HG03064 (cell line): ENCODE data around the gene DCAF8.
"Not testable (repeated sequence)": the region's sequence is repeated elsewhere in the genome, so short reads cannot be mapped to it uniquely, and the experiment has no call there.

Experiments
- ATAC-seq: cut with Tn5 transposase; IDR thresholded peaks from one replicate; pipeline ENCODE4 v1.9.1; 2021; ENCODE audit warnings: low read depth; ENCODE audit not compliant: unreplicated experiment

Gene DCAF8

DNA sequence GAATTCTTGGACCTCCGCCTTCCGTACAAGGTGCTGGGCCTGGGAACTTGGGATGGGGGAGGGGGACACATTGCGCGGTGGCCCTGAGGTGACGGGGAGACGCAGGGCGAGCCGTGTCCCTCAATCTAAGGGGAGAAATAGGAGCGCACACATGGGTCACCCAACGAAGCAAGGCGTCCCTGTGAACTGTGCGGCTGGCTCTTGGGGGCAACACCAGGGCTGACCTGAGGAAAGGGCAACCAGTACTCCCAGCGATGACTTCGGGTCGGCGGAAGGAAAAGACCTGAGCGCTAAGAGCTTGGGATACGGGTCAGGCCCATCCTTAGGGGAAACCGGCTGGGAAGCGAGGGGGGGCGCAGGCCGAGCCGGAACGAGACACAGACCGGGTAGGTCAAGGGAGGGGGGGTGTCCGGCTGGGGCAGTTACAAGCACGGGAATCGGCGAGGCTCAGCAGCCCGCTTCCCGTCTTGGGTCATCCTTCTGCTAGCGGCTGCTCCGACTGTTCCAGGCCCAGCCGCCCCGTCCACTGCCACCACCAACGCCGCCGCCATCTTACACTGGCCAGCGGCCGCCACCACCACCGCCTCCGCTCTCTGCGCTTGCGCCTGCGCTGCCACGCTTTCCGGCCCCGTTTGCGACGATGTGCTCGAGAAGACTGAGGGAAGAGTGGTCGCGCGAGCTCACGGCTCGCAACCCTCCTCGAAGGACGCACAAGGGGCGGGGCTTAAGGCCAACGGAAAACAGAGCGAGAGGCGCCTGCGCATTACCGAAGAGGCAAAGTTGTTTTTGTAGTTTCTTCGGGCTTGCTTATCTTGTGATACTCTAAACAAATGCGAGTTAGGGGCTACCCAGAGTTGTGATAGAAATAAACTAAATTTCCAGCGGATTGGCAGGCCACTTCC, at the start of gene DCAF8:
Gene DCAF8 (minus strand): TSS at position 657 of the 902 bp plus-strand sequence. CDS start 18,541 bp downstream, outside the sequence.
- ATAC-seq, result peak; percentile 69

DNA sequence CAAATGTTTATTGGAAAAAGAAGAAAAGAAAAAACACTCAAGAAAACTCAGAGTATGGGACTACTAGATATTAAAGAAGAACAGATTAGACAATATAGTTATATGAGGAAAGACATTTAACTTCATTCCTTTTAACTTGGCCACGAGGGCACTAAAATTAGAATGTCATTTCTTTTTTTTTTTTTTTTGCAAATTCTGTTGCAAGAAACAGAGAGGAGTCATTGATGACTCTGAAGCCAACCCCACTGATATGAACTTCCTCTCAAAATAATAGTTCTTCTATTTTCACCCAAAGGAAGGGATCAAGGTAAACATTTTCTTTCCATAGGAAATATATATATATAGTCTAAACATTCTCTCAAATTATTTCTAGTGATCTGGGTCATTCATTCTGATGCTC, 47.2 kb upstream of the DCAF8 start:
- ATAC-seq, result no peak

DNA sequence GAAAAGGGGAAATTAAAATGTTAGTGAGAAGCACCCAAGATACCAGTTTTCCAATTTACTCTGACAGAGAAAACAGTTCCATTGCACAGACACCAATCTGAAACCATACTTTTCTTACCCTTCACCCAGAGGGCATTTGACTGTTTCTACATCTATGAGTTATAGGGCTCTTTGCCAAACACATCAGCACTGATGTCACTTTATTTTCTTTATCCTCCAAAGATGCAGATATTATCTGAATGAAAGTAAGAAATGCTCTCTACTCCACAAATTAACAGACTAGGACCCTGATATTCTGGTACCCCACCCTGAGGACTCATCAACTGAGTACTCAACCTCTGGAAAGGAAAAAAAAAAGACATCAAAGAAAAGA, 46.8 kb upstream of the DCAF8 start:
- ATAC-seq, result no peak

DNA sequence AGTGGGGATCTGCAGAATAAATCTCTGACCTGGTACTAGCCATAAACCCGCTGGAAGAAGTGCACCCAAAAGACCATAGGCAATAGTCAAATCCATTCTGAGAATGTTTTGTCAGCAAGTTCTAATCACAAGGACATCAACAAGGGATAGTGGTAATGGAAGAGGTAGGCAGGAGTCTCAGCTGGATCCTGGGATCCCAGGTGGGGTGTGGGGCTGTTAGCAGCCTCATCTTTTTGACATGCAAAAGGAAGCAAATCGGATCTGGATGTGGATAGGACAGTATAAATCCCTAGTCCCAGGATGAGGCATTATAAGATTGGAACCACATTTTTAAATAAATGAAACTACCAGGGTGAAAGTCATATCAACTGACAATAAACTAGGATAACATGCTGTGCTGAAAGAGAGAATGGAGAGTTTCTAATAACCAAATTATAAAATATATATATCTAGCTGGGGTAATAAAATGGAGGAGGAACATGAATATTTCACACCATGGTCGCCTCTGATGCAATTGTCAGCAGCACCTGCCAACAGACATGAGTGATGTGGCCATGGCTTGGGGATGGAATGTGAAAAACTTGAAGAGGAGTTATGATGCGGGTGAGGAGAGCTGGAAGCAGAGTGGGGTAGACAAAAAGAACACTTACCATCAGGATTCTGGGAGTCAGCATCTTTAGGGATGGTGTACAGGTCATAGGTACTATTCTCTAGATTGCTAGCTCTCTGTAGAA, 46.3 kb upstream of the DCAF8 start:
- ATAC-seq, result no peak

DNA sequence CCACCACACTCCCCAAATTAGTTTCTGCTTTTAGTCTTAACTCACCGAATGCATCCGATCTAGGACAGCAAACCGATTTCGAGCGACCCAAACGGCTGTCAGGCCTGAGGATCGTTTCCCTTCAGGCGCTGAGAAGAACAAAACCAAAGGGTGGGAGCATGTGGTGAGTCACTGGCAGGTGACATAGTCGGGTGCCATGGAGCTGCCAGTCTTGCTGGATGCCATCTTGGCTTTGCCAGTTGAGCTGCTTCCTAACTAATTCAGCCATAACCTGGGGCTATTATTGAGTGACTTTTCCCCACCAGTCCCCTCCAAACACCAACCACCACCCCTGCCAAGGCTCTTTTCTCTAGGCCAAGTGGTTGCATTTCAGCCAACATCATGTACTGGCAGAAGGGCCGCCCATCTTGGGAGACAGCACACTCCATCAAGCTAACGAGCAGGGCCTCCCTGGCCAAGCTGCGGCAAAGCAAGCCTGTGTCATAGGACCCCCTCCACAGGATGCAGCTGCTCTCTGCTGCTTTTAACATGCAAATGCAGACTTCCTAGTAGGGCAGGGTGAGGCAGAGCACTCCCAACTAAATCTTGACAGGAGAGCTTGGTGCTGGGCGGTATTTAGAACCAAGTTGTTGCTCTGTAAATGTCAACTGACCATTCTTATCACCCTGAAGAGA, 44.9 kb upstream of the DCAF8 start:
- ATAC-seq, result no peak

DNA sequence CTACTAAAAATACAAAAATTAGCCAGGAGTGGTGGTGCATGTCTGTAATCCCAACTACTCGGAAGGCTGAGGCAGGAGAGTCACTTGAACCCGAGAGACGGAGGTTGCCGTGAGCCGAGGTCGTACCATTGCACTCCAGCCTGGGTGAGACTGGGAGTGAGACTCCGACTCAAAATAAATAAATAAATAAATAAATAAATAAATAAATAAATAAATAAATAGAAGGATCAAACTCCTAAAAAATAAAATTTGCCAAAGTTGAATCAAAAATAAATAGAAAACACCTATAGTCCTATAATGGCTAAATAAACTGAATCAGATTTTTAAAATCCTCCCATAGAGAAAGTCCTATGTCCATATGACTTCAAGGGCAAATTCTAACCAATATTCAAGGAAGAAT, 37.8 kb upstream of the DCAF8 start:
- ATAC-seq, result no peak

DNA sequence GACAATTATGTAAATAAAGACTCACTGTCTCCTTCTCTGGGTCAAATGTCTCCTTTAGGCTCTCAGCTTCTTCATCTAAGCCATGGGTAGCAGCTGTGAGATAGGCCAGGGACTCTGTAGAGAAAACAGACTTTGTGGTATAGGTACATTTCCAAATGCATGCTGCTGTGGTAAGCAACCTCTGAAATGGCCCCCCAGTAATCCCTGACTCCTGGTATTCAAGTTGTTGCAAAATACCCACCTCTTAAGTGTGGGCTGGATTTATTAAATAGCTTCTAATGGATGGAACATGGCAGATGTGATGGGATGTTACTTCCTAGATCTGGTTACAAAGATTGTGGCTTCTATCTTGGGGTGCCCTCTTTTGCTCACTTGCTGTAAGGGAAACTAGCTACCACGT, 33.7 kb upstream of the DCAF8 start:
- ATAC-seq, result no peak

DNA sequence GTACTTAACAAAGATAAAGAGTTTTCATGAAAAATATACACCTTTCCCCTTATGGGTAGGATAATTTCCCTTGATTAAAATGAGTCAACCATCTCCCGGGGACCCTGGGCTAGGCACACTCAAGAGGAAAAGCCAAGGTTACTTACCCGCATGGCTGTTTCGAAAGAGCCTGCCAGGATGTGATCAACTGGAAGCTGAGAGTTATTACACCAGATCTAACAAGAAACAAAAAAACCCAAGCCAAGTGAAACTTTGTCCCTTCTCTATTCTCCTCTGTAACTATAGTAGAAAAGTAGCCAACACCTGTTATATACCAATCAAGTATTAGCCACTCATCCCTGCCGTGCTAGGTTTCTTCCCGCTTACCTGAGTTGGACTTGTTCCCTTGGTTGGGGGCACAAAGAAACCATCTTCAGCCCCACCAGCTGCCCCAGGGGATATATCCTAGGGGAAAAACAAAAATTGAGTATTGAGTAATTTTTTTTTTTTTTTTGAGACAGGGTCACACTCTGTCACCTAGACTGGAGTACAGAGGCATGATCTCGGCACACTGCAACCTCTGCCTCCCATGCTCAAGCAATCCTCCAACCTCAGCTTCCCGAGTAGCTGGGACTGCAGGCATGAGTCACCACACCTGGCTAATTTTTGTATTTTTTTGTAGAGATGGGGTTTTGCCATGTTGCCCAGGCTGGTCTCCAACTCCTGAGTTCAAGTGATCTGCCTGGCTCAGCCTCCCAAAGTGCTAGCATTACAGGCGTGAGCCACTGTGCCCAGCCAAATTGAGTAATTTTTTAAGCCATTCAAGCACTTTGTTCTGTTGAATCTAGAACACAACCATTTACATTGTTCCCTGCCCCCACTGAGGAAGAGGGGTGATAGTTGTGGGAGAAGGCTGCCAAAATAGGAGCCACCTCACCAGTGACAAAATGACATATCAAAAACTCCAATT, 30.9 kb upstream of the DCAF8 start:
- ATAC-seq, result no peak

DNA sequence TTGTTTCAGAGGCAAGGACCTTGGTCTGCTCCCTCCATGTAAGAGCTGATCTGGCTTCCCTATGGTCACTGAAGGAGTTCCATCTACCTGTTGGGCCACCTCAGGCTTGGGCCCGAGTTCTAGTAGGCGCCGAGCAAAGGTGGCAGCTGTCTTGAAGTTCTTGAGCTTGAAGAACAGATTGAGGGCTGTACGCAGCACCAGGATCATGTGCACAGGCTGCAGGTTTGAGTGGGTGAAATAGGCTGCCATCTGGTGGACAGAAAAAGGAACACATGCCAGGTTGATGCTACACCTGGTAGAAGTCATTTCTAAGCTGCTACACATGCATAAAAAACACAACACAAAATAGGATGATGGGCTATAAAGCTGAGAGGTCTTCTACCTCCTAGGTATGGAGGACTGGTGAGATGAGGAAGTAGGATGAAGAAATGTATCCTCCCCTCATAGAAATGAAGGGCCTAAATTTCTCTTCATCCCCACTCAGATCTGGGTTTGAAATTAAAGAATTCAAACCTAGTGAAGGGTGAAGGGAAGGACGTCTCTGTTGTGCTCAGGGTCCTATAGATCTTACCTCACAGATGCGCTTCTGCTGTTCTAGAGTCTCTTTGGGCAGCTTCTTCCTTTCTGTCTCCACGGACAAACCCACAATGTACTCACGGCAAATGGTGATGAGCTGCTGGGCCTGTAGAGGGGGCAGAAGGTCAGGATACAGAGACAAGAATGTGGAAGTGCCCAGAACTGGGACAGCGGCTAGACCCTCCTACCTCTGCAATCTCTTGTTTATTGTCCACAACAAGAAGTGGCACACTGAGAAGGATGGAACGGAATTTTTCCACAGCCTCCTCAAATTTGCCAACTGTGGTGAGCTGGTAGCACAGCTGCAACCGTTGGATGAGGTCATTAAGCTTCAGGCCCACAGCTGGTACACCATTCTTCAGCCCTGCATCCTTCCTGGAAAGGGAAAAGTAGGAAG, 29.2 kb upstream of the DCAF8 start:
- ATAC-seq, result no peak

DNA sequence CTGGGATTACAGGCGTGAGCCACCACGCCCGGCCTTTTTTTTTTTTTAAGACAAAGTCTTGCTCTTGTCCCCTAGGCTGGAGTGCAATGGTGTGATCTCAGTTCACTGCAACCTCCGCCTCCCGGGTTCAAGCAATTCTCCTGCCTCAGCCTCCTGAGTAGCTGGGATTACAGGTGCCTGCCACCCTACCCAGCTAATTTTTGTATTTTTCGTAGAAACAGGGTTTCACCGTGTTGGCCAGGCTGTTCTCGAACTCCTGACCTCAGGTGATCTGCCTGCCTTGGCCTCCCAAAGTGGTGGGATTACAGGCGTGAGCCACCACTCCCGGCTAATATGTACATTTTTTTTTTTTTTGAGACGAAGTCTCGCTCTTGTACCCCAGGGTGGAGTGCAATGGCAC, 25.4 kb upstream of the DCAF8 start:
- not testable (repeated sequence) for ATAC-seq

DNA sequence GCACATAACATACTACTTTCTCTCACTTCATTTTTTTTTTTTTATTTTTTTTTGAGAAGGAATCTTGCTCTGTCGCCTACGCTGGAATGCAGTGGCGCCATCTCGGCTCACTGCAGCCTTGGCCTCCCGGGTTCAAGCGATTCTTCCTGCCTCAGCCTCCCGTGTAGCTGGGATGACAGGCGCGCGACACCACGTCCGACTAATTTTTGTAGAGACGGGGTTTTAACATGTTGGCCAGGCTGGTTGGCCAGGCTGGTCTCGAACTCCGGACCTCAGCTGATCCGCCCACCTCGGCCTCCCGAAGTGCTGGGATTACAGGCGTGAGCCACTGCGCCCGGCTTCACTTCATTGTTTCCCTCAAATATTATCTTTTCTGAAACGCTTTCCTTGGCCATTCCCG, 23.2 kb upstream of the DCAF8 start:
- no peak for ATAC-seq

DNA sequence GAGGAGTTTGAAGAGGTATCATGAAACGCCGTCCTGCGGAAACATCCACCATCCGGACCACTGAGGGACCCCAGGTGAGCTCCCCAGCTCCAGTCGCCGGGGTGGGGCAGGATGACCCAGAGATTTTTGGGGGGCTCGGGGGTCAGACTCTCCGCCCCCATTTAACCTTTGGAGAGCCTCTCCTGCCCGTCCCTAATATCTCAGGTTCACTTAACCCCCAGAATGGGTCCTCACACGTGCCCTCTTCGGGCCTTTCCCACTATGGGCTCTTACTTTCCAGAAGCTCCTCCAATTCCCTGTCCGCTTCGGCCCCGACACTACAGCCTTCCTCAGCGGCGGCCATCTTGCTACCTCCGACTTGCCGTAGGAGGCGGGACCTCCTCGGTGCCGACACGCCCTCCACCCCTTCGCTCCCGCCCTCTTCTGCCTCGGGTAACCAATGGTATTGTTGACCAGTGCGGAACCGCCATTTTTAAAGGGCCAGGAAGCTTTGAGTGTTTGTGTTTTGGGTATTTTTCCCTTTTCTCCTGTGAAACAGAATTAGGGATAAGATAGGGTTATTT, 22.5 kb upstream of the DCAF8 start, which contains the start of gene PEX19:
Gene PEX19 (minus strand): TSS at position 352 of the 563 bp plus-strand sequence. CDS start 9 bp downstream, at position 343.
- peak; percentile 97 for ATAC-seq

DNA sequence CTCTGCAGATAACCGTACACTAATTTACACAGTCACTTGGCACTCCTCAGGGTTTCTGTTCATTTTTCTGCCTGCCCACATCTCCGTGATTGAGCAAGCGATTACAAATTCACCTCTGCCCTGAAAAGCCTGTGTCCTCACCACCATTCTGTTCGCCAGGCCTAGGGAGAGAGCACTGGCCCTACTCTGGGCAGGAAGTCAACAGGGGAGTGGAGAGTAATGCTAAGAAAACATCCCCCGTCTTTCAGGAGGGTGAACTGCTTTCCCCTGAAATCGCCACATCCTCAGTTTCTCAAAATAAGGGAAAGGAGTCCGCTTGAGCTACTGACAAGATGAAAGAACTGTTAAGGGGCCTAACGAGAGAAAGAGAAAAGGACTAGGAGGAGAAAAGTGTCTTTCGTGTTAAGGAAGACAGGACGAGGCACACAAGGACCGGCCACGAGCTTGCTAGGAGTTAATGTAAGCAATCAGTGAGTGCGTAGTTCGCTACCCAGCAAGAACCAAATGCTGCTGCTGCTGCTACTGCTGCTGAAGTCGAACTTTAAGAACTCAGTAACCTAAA, 22.0 kb upstream of the DCAF8 start:
- ATAC-seq, result no peak

DNA sequence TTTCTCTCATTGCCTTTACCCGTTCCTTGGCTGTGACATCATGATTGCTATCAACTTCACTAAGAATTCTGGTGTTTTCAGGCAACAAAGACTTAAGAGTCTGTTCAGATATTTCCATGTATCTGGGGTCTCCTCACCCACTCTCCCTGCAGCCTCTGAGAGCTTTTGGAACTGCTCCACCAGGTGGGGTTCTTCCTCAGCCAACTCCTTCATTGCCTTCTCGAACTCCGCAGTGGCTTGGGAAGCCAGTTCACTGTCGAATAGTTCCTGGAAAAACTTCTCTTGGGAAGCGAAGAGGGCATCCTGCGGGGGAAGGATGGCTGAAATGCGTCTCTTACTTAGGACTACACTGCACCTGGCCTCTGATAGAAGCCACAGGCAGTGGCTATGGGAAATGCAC, 20.5 kb upstream of the DCAF8 start:
- ATAC-seq, result no peak

DNA sequence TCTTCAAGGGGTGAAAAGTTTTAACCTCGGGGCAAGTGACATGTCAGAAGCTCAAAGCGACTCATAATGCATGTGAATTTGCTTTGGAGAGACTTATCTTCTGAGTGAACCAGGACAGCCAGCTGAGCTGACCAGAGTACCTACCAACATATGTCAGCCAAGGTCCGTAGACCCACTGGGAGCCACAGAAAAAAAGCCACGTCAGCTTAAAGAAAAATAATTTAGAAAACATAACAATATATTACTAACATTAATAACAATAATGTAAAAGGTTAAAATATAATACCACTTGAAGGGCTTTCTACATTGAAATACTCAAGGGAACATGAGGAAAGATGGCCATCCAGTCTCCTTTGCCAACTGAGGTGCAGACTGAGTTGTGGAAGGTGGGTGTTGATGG, 15.6 kb upstream of the DCAF8 start:
- ATAC-seq, result no peak

DNA sequence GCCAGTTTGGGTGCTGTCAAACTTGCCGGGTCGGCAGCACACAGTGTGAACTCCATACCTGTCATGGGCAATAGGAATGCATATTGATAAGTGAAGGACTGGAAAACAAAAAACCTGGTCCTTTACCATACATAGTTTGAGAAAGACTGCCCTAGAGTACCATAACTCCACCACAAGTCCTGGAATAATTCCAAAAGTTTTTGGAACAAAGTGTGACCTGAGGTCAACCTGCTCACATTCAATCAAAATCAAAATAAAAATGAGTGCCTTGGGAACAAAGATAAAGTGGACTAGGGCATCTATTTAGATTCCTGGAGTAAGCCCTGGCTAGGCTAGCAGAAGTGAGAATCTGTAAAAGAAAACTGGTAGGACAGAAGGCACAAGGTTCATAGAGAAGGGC, 15.0 kb upstream of the DCAF8 start:
- no peak for ATAC-seq

DNA sequence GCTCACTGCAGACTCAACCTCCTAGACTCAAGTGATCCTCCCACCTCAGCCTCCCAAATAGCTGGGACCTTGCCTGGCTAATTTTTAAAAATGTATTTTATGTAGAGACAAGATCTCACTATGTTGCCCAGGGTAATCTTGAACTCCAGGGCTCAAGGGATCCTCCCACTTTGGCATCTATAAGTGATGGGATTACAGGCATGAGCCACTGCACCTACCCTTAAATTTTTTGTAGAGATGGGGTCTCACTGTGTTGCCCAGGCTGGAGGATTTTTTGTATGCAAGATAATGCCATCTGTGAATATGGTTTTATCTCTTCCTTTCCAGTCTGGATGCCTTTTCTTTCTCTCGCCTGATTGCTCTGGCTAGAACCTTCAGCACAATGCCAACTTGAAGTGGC, 8.7 kb upstream of the DCAF8 start:
- no peak for ATAC-seq

DNA sequence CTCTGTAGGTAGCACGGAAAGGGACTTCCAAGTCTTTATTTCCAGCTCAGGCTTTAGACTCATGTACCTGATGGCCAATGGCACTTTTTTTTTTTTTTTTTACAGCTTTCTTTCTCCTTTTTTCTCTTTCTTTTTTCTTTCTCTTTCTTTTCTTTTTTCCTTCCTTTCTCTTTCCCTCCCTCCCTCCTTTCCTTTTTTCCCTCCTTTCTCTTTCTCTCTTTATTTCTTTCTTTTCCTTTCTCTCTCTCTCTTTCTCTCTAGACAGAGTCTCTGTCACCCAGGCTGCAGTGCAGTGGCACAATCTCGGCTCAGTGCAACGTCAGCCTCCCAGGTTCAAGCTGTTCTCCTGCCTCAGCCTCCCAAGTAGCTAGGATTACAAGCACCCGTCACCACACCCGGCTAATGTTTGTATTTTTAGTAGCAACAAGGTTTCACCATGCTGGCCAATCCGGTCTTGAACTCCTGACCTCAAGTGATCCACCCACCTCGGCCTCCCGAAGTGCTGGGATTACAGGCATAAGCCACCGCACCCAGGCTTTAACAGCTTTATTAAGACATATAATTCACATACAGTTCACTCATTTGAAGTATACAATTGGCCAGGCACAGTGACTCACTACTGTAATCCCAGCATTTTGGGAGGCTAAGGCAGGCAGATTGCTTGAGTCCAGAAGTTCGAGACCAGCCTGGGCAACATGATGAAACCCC, 5.1 kb upstream of the DCAF8 start:
- no peak for ATAC-seq
